ENCODE data around the gene RPUSD1. TPM values are rescaled to one million over a fixed set of nuclear protein-coding genes. Genes with fewer than 3 reads are reported as not detected.

Gene RPUSD1
- total RNA-seq, 1 experiment from 2014 or later = 48.6 TPM

DNA sequence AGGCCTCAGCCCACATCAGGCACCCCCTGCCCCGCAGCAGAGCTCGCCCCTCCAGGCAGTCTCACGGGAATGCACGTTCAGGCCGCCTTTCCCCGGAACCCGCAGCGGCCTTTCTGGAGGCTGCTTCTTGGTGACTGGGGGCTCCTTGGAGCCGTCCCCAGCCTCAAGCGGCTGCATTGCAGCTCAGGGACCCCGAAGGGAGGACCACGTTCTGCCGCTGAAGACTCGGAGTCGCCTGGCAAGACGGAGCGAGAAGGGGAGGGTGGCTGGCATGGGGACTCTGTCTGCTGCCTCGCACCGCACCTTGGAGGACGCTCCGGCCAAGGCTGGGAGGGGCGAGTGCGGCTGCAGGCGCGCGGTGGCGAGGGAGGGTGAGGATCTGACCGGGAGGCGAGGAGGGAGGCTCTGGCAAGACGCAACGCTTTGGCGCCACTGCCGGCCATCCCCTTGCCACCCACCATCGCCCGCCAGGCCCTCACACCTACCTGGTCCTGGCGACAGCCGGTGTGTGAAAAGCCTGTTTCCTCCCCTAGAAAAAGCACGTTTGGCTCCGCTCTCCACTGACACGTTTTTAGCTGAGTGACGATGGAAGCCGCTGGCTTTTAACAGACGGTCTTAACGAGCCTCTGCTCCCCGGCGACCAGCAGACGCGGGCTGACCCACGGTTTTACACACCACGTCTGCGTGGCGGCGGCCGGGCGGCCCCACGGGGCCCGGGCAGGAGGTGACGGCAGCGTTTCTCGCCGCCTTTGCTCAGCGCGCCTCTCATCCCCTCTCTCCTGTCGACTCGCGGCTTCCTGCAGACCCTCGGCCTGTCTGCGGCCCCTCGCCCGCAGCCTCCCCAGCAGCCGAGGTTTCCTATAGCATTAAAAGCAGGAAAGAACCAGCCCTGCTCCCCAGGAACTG, 29.1 kb upstream of the RPUSD1 start:
- no peak overlapping the region for H2BK12ac ChIP-seq (ENCODE audit: insufficient read length, low read depth, low read length)
- TF ChIP-seq, protein P1, sequence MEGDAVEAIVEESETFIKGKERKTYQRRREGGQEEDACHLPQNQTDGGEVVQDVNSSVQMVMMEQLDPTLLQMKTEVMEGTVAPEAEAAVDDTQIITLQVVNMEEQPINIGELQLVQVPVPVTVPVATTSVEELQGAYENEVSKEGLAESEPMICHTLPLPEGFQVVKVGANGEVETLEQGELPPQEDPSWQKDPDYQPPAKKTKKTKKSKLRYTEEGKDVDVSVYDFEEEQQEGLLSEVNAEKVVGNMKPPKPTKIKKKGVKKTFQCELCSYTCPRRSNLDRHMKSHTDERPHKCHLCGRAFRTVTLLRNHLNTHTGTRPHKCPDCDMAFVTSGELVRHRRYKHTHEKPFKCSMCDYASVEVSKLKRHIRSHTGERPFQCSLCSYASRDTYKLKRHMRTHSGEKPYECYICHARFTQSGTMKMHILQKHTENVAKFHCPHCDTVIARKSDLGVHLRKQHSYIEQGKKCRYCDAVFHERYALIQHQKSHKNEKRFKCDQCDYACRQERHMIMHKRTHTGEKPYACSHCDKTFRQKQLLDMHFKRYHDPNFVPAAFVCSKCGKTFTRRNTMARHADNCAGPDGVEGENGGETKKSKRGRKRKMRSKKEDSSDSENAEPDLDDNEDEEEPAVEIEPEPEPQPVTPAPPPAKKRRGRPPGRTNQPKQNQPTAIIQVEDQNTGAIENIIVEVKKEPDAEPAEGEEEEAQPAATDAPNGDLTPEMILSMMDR (conservative IDR thresholded peaks at IDR 0.05) = no peak
- H3K27ac ChIP-seq (ENCODE audit: insufficient read length, low read depth, low read length) = no peak overlapping the region

More for the DNA sequence above, 29.1 kb upstream of the RPUSD1 start:
- Histone ChIP-seq H3T11ph (ENCODE audit: low read length) (no peak overlapping the region), H3K18ac (ENCODE audit: insufficient read length, low read depth, low read length) (no peak overlapping the region), H2BK20ac (ENCODE audit: low read depth, low read length, poor library complexity, severe bottlenecking) (no peak overlapping the region), H3K9me3 (ENCODE audit: control insufficient read depth, low read depth, low read length) (no peaks in the 10 kb centered on the region), H4K8ac (replicated peaks; ENCODE audit: insufficient read length, low read depth, low read length) (no peak overlapping the region), H3K56ac (ENCODE audit: insufficient read length, low read depth, low read length) (no peak overlapping the region), H3K23ac (ENCODE audit: insufficient read length, low read depth, low read length) (no peak overlapping the region), H3K4me2 (ENCODE audit: insufficient read depth, insufficient read length, low read length) (no peak overlapping the region), H2BK120ac (ENCODE audit: low read depth, low read length, poor library complexity, severe bottlenecking) (no peak overlapping the region), H3K79me2 (ENCODE audit: insufficient read depth, low read length) (no peaks in the 10 kb centered on the region), H4K5ac (ENCODE audit: insufficient read length, low read depth, low read length) (no peak overlapping the region), H3K4me1 (ENCODE audit: insufficient read depth, low read length) (no peaks in the 10 kb centered on the region), H2BK5ac (ENCODE audit: insufficient read length, low read length) (no peak overlapping the region), H2BK15ac (ENCODE audit: low read depth, low read length) (no peak overlapping the region), H3K4ac (ENCODE audit: low read depth, low read length) (no peak overlapping the region), H2AFZ (ENCODE audit: low read length) (no peak overlapping the region), H4K91ac (ENCODE audit: insufficient read length, low read depth, low read length) (no peak overlapping the region), H2AK5ac (ENCODE audit: insufficient read length, low read length) (no peak overlapping the region), H3K9ac (ENCODE audit: extremely low read depth, insufficient read length, low read length) (no peak overlapping the region), H4K20me1 (ENCODE audit: control insufficient read depth, insufficient read depth, insufficient read length) (no peaks in the 10 kb centered on the region), H3K79me1 (ENCODE audit: insufficient read depth, low read depth, low read length, poor library complexity, severe bottlenecking) (no peaks in the 10 kb centered on the region), H3K14ac (ENCODE audit: insufficient read depth, low read length) (no peak overlapping the region; the same call in 1 of the 2 replicates), H3K27me3 (ENCODE audit: insufficient read depth, low read length) (no peaks in the 10 kb centered on the region; the same call in 1 of the 2 replicates), H3K23me2 (ENCODE audit: insufficient read length, low read depth, low read length, poor library complexity, severe bottlenecking) (peaks cover 5% of the 10 kb centered on the region)
- DNase-seq = no peak
- Mint-ChIP-seq H3K4me3 (no peak overlapping the region), H3K36me3 (ENCODE audit: insufficient read depth in 1 of 3, low read depth in 3 of 3) (no peaks in the 10 kb centered on the region), H3K9me3 (peaks cover 0 to 8% of the 10 kb centered on the region in 2 experiments; a peak in 1 of 5 replicates), H3K4me1 (peaks cover 10 to 16% of the 10 kb centered on the region in 2 experiments), H3K27me3 (ENCODE audit: low read depth) (peaks cover 20% of the 10 kb centered on the region), H3K27ac (no peak overlapping the region)
- no CpG with 5 or more reads among the region's 71 CpGs for WGBS (ENCODE audit: extremely low coverage, insufficient read length, low lambda C conversion rate)

Data from H9 (cell line).